ENCODE data around the gene PDE4B. TPM values are rescaled to one million over a fixed set of nuclear protein-coding genes. Genes with fewer than 3 reads are reported as not detected.

PDE4B gene
- total and polyA plus RNA-seq, 9 of the 15 experiments (the other 6 are each of a cell fraction or from before 2014, with no cell fraction given) = 0.09 TPM; not detected in 8

GRCh38 chr1:66112744-66113400 lies 320.2 kb downstream of the PDE4B start:
- FAIRE-seq = no peak
- DNase-seq (ENCODE audit: extremely low read depth in 1 of 4, low spot score in 3 of 4) = no peak
- Histone ChIP-seq H3K4me2 (ENCODE audit: insufficient read depth, low read length) (no peak overlapping the region), H3K4me1 (replicated peaks in 1 of 2; ENCODE audit: control insufficient read depth in 2 of 2, insufficient read depth in 2 of 2, low read length in 2 of 2) (no peaks in the 10 kb centered on the region), H3K4me3 (no peak overlapping the region), H3K9me1 (ENCODE audit: control insufficient read depth, insufficient read depth, low read length) (no peaks in the 10 kb centered on the region), H3K9ac (ENCODE audit: insufficient read depth in 1 of 2, low read depth in 2 of 2, low read length in 2 of 2) (no peak overlapping the region), H4K20me1 (replicated peaks; ENCODE audit: control insufficient read depth, insufficient read depth, low read length) (no peaks in the 10 kb centered on the region), H3K79me2 (ENCODE audit: control insufficient read depth, insufficient read depth, low read length) (no peaks in the 10 kb centered on the region), H3K9me3 (replicated peaks; ENCODE audit: control insufficient read depth, insufficient read depth, low read depth, low read length) (no peaks in the 10 kb centered on the region), H3K27me3 (ENCODE audit: control insufficient read depth in 2 of 2, insufficient read depth in 2 of 2, low read length in 2 of 2) (no peaks in the 10 kb centered on the region; a peak in 1 of 5 replicates), H3K36me3 (ENCODE audit: control insufficient read depth, insufficient read depth, low read length) (no peaks in the 10 kb centered on the region), H3K27ac (ENCODE audit: extremely low read depth, low read depth, low read length) (no peak overlapping the region), H2AFZ (ENCODE audit: low read depth, low read length) (no peak overlapping the region)
- CTCF ChIA-PET (ENCODE audit: low intra/inter-chr PET ratio) = no interaction called here
- ATAC-seq = no peak
- intact Hi-C loops (cut with micrococcal nuclease) = no loop called here
- POLR2A ChIA-PET = interaction anchor here (1.2 kb wide), 1 partner anchor 10 kb away, joined by 3 read pairs; no protein-coding TSS in a partner anchor
- no TSS peak for BruUV-seq (replicated peaks)
- in situ Hi-C loops (cut with MboI) = no loop called here
- WGBS (ENCODE audit: insufficient coverage, low coverage, missing lambda C conversion rate) = 0% methylated on average over 2 of the region's 2 CpGs
- TF ChIP-seq REST (IDR thresholded peaks at IDR 0.05; ENCODE audit: borderline replicate concordance) (no peak), REST (CRISPR knock-in tag; IDR thresholded peaks at IDR 0.05; ENCODE audit: low read depth) (no peak), ZBTB40 (IDR thresholded peaks at IDR 0.05) (no peak), ZBTB40 (CRISPR knock-in tag; IDR thresholded peaks at IDR 0.05) (no peak), GATAD2B (IDR thresholded peaks at IDR 0.05; ENCODE audit: borderline replicate concordance) (no peak)
